GM23248 (cell line): ENCODE results near the gene GHRH.

ENCODE experiments used
- EZH2 ChIP-seq: fragments of 200-600 bp; sonication (generic); IDR thresholded peaks from 2 replicates; pipeline ENCODE4 v1.6.1; 2018; ENCODE audit warnings: antibody characterized with exemption, mild to moderate bottlenecking; ENCODE audit not compliant: insufficient read depth, poor library complexity, severe bottlenecking
- EZH2phosphoT487 ChIP-seq: fragments of 200-600 bp; sonication (generic); IDR thresholded peaks from 2 replicates; pipeline ENCODE4 v1.6.1; 2018; ENCODE audit warnings: antibody characterized with exemption, moderate library complexity, mild to moderate bottlenecking, low read depth; ENCODE audit not compliant: insufficient read depth

DNA sequence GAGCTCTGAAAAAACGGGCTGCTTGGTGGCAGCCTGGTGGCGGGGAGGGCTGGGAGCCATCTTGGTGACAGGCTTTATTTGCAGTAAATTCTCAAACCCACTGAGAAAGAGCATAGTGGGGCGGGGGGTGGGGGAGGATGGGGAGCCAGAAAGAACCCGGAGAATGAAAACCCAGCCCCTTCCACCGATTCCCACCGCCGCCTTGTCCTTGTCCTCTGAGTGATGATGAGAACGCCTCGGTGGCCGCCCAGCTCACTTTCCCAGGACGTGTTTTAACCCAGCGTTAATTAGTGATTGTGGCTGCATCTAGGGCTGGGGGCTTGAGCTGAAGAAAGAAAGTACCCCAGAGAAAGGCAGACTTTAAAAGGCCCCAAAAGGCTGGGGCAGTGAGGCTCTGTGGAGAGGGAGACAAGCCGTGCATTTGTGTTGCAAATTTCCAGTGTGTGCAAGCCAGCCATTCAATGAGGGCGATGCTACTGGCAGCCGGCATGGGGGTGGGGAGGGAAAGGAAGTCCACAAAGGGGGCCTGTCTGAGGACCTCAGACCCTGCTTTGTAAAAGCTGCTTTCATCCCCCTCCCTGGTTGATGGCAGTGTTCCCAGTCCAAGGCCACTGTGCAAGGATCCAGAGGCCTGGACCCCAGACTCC, 6.2 kb upstream of the GHRH start:
- TF ChIP-seq EZH2phosphoT487 (no peak), EZH2 (no peak)
